K562 (cell line): Measurements from ENCODE around the gene NUMB. TPM values are rescaled to one million over a fixed set of nuclear protein-coding genes. Genes with fewer than 3 reads are reported as not detected.

Experiments
- ATAC-seq: fragments of 200-7000 bp; cut with Tn5 transposase; 3 replicates; pipeline ENCODE4 v1.9.1; 2020; ENCODE audit warnings: moderate library complexity
- BruUV-seq: library from RNA; stranded (reverse); fragments of 400-500 nt; replicated peaks from 2 replicates; lab custom pipeline; 2021; lab: Mats Ljungman, UMichigan
- CTCF ChIA-PET: fragments of 300-600 bp; formaldehyde crosslinking; extraction: SDS; loops from one replicate; lab custom pipeline; 2021; ENCODE audit warnings: low intra/inter-chr PET ratio; lab: Yijun Ruan, JAX
- POLR2A ChIA-PET: fragments of 300-600, 350-650 bp; sonication (Branson Sonifier 250); formaldehyde crosslinking; extraction: SDS; loops from one replicate; lab custom pipeline; 2021; ENCODE audit warnings: antibody characterized with exemption, inconsistent platforms; lab: Yijun Ruan, JAX
- DNase-seq, 4 experiments: peaks; one replicate each; pipeline versions ENCODE4 v3.0.0 to v3.0.0-alpha.2; 2011 to 2018; ENCODE audit warnings: low spot score in 3 of 4, mixed read lengths in 3 of 4; ENCODE audit errors: extremely low read depth in 1 of 4
- FAIRE-seq: peaks from 2 replicates; lab custom pipeline; 2011; peaks lifted over from hg19 to GRCh38; lab: Jason Lieb, UNC
- H2AFZ ChIP-seq: 2 replicates; pipeline ENCODE4 v1.6.0; 2011; ENCODE audit warnings: low read depth, low read length, control low read depth, inconsistent platforms
- H3K27ac ChIP-seq: fragments of 200-600 bp; 3 replicates; pipeline ENCODE4 v1.8.0; 2011; ENCODE audit warnings: low read depth, mild to moderate bottlenecking, control low read depth, inconsistent platforms, low read length, moderate library complexity, mixed read lengths; ENCODE audit errors: extremely low read depth
- H3K27me3 ChIP-seq, 2 experiments: fragments of 300-600 bp in 1 of 2; 2 replicates in 1 of 2; 3 replicates in 1 of 2; pipeline versions ENCODE4 v1.6.0 to v1.8.0; 2011; ENCODE audit warnings: inconsistent platforms in 2 of 2, low read length in 2 of 2, mild to moderate bottlenecking in 1 of 2, mixed read lengths in 1 of 2, moderate library complexity in 1 of 2; ENCODE audit not compliant: control insufficient read depth in 2 of 2, insufficient read depth in 2 of 2
- H3K36me3 ChIP-seq: fragments of 300-600 bp; 3 replicates; pipeline ENCODE4 v1.8.0; 2011; ENCODE audit warnings: mild to moderate bottlenecking, low read length, inconsistent platforms; ENCODE audit not compliant: control insufficient read depth, insufficient read depth
- H3K4me1 ChIP-seq, 2 experiments: fragments of 200-600 bp in 1 of 2; replicated peaks in 1 of 2; 2 replicates in 1 of 2; 3 replicates in 1 of 2; pipeline versions ENCODE4 v1.5.1 to v1.8.0; 2011; ENCODE audit warnings: inconsistent platforms in 2 of 2, low read length in 2 of 2, mild to moderate bottlenecking in 1 of 2, mixed read lengths in 1 of 2, moderate library complexity in 1 of 2; ENCODE audit not compliant: control insufficient read depth in 2 of 2, insufficient read depth in 2 of 2
- H3K4me2 ChIP-seq: 2 replicates; pipeline ENCODE4 v1.6.1; 2011; ENCODE audit warnings: low read length, control low read depth, inconsistent platforms, mixed read lengths; ENCODE audit not compliant: insufficient read depth
- H3K4me3 ChIP-seq: fragments of 200-600 bp; sonication (generic), shearing (Covaris generic); 2 replicates; pipeline ENCODE4 v1.5.1; 2016; ENCODE audit warnings: control low read depth, inconsistent platforms
- H3K79me2 ChIP-seq: fragments of 200-600 bp; 3 replicates; pipeline ENCODE4 v1.8.0; 2011; ENCODE audit warnings: low read length, inconsistent platforms; ENCODE audit not compliant: control insufficient read depth, insufficient read depth
- H3K9ac ChIP-seq, 2 experiments: 2 replicates each; pipeline versions ENCODE4 v1.6.0 to v1.6.1; 2011; ENCODE audit warnings: low read depth in 2 of 2, low read length in 2 of 2, control low read depth in 1 of 2, inconsistent platforms in 1 of 2, mild to moderate bottlenecking in 1 of 2, mixed read lengths in 1 of 2; ENCODE audit not compliant: insufficient read depth in 1 of 2
- H3K9me1 ChIP-seq: one replicate; pipeline ENCODE4 v1.6.0; 2011; ENCODE audit warnings: inconsistent platforms, mild to moderate bottlenecking, low read length, moderate library complexity; ENCODE audit not compliant: control insufficient read depth, insufficient read depth
- H3K9me3 ChIP-seq: replicated peaks from 2 replicates; pipeline ENCODE4 v1.5.1; 2011; ENCODE audit warnings: low read depth, low read length, inconsistent platforms; ENCODE audit not compliant: control insufficient read depth, insufficient read depth
- H4K20me1 ChIP-seq: replicated peaks from 2 replicates; pipeline ENCODE4 v1.6.1; 2011; ENCODE audit warnings: low read length, inconsistent platforms, mixed read lengths; ENCODE audit not compliant: control insufficient read depth, insufficient read depth
- CBFA2T2 ChIP-seq: fragments of 450-650 bp; conservative IDR thresholded peaks from 2 replicates; pipeline ENCODE4 v1.6.1; 2017; ENCODE audit warnings: mild to moderate bottlenecking
- FOXJ3 ChIP-seq: sonication (generic); formaldehyde crosslinking; IDR thresholded peaks from 2 replicates; pipeline ENCODE4 v1.4.0; 2020; ENCODE audit warnings: mild to moderate bottlenecking, missing genetic modification reagents
- KDM4B ChIP-seq, 2 experiments: fragments of 450-650 bp in 1 of 2; sonication (generic) in 1 of 2; IDR thresholded peaks; 2 replicates each; pipeline ENCODE4 v1.6.1; 2016 to 2017; ENCODE audit warnings: borderline replicate concordance in 2 of 2, antibody characterized with exemption in 1 of 2, low read depth in 1 of 2, mild to moderate bottlenecking in 1 of 2
- MAFF ChIP-seq: IDR thresholded peaks from 2 replicates; pipeline ENCODE4 v1.6.1; 2012; ENCODE audit warnings: low read length, improper control_type of control experiment
- MTA2 ChIP-seq: fragments of 450-650 bp; IDR thresholded peaks from 2 replicates; pipeline ENCODE4 v1.6.1; 2016; ENCODE audit warnings: low read depth
- PHF20 ChIP-seq: fragments of 450-650 bp; IDR thresholded peaks from 2 replicates; pipeline ENCODE4 v1.6.1; 2018; ENCODE audit not compliant: partially characterized antibody
- TBL1XR1 ChIP-seq, 2 experiments: IDR thresholded peaks; 2 replicates each; pipeline ENCODE4 v1.6.1; 2012; ENCODE audit warnings: improper control_type of control experiment in 2 of 2, low read length in 2 of 2, mild to moderate bottlenecking in 1 of 2
- ZNF224 ChIP-seq: sonication (generic); formaldehyde crosslinking; IDR thresholded peaks from 2 replicates; pipeline ENCODE4 v1.8.0; 2022; ENCODE audit warnings: mild to moderate bottlenecking, missing genetic modification reagents
- ZNF41 ChIP-seq: fragments of 250-450 bp; sonication (Bioruptor Pico); conservative IDR thresholded peaks from 2 replicates; pipeline ENCODE4 v1.4.0; 2020; ENCODE audit warnings: mild to moderate bottlenecking
- ZNF551 ChIP-seq: fragments of 250-450 bp; sonication (Bioruptor Pico); IDR thresholded peaks from 2 replicates; pipeline ENCODE4 v1.5.0; 2021; ENCODE audit warnings: mild to moderate bottlenecking, moderate library complexity
- WGBS: fragments of 100-300 bp; shearing (Covaris generic); methylation state at CpG from one replicate; pipeline ENCODE4 v1.1.6; 2016; ENCODE audit warnings: low coverage, mixed read lengths; ENCODE audit not compliant: insufficient coverage; ENCODE audit errors: missing lambda C conversion rate; 5-methylcytosine and 5-hydroxymethylcytosine counted together
- in situ Hi-C: fragments of 300-500 bp; cut with MboI; formaldehyde crosslinking; loops from 4 replicates; pipeline ENCODE4 v1.15.0; 2018; ENCODE audit warnings: inconsistent platforms, mixed read lengths
- intact Hi-C: fragments of 100-400 bp; cut with micrococcal nuclease; formaldehyde crosslinking; loops from 2 replicates; pipeline ENCODE4 v1.14.2; 2022
- polyA plus RNA-seq, 8 experiments: library from polyadenylated mRNA; depleted of rRNA in 4 of 8; stranded (reverse) in 5 of 8; unstranded in 3 of 8; fragments of >200 nt; fragmentation: Nextera tagmentation in 2 of 8; fragmentation: Illumina TruSeq in 1 of 8; extraction: Ambion mirVana in 2 of 8; extraction: Trizol in 1 of 8; gene quantifications; 2 replicates each; pipeline versions ENCODE4 v1.2.1 to v1.2.3, GENCODE V29; 2011 to 2014; ENCODE audit warnings: inconsistent platforms in 1 of 8, missing spikeins in 1 of 8
- total RNA-seq, 7 experiments: library from RNA; depleted of rRNA in 6 of 7; stranded (reverse); fragments of >200 nt in 6 of 7; fragmentation: Illumina TruSeq in 2 of 7; extraction: Trizol in 2 of 7; gene quantifications; 2 replicates each; pipeline versions ENCODE4 v1.2.1 to v1.2.3, GENCODE V29; 2011 to 2021; ENCODE audit warnings: low replicate concordance in 1 of 7
- TF ChIP-seq, protein P1 (sequence below): fragments of 450-650 bp; formaldehyde crosslinking; IDR thresholded peaks from 2 replicates; pipeline ENCODE4 v1.4.0; 2020; ENCODE audit warnings: mild to moderate bottlenecking, moderate library complexity
- TF ChIP-seq, protein P2 (sequence below): sonication (generic); formaldehyde crosslinking; IDR thresholded peaks from 2 replicates; pipeline ENCODE4 v1.4.0; 2020; ENCODE audit warnings: mild to moderate bottlenecking, missing genetic modification reagents
- TF ChIP-seq, protein P3 (sequence below): sonication (generic); formaldehyde crosslinking; IDR thresholded peaks from 2 replicates; pipeline ENCODE4 v1.8.0; 2022; ENCODE audit warnings: missing genetic modification reagents, mild to moderate bottlenecking, borderline replicate concordance

The NUMB gene
- total and polyA plus RNA-seq, 9 of the 15 experiments (the other 6 are each of a cell fraction or from before 2014, with no cell fraction given): 13.5 to 54.0 (median 32.3) TPM

DNA sequence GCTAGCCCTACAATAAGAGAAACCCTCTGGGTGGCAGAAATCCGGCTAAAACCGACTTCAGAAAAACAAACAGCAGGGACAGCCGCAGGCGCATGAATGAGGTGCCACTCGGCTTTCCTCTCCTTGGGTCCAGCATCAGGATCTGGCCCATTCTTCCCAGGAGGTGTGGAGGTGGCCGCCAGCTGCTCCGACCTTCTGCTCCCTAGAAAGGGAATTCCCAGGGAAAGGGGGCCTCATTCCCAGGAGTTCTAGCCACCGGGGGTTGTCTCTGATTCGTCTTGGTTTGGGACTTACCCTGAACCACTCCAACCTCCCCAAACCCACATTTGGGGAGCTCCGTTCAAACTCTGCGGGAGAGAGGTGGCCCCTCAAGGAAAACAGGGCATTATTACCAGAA is 208.0 kb downstream of the NUMB start:
- Histone ChIP-seq H3K9me1 (no peaks in the 10 kb centered on the region), H3K4me1 (peaks cover 9 to 35% of the 10 kb centered on the region in 2 experiments; a peak in 4 of 5 replicates), H3K27me3 (no peaks in the 10 kb centered on the region), H4K20me1 (no peaks in the 10 kb centered on the region), H3K36me3 (no peaks in the 10 kb centered on the region), H3K4me2 (no peak overlapping the region), H3K79me2 (no peaks in the 10 kb centered on the region), H3K9ac (no peak overlapping the region), H3K4me3 (no peak overlapping the region), H2AFZ (no peak overlapping the region), H3K27ac (no peak overlapping the region), H3K9me3 (no peaks in the 10 kb centered on the region)
- in situ Hi-C loops: no loop called here
- ChIA-PET POLR2A (no interaction called here), CTCF (no interaction called here)
- ATAC-seq: no peak
- TF ChIP-seq FOXJ3: no peak
- TF ChIP-seq TBL1XR1 (IDR thresholded peaks at IDR 0.05; ENCODE audit: low read length in 2 of 2): no peak
- TF ChIP-seq, protein P1, sequence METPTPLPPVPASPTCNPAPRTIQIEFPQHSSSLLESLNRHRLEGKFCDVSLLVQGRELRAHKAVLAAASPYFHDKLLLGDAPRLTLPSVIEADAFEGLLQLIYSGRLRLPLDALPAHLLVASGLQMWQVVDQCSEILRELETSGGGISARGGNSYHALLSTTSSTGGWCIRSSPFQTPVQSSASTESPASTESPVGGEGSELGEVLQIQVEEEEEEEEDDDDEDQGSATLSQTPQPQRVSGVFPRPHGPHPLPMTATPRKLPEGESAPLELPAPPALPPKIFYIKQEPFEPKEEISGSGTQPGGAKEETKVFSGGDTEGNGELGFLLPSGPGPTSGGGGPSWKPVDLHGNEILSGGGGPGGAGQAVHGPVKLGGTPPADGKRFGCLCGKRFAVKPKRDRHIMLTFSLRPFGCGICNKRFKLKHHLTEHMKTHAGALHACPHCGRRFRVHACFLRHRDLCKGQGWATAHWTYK (CRISPR knock-in tag): no peak
- TF ChIP-seq, protein P2, sequence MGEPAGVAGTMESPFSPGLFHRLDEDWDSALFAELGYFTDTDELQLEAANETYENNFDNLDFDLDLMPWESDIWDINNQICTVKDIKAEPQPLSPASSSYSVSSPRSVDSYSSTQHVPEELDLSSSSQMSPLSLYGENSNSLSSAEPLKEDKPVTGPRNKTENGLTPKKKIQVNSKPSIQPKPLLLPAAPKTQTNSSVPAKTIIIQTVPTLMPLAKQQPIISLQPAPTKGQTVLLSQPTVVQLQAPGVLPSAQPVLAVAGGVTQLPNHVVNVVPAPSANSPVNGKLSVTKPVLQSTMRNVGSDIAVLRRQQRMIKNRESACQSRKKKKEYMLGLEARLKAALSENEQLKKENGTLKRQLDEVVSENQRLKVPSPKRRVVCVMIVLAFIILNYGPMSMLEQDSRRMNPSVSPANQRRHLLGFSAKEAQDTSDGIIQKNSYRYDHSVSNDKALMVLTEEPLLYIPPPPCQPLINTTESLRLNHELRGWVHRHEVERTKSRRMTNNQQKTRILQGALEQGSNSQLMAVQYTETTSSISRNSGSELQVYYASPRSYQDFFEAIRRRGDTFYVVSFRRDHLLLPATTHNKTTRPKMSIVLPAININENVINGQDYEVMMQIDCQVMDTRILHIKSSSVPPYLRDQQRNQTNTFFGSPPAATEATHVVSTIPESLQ (CRISPR knock-in tag): no peak
- no peak for TF ChIP-seq ZNF41 (CRISPR knock-in tag)
- TF ChIP-seq MTA2: no peak
- no peak for TF ChIP-seq ZNF224 (CRISPR knock-in tag)
- TF ChIP-seq PHF20: no peak
- TF ChIP-seq, protein P3, sequence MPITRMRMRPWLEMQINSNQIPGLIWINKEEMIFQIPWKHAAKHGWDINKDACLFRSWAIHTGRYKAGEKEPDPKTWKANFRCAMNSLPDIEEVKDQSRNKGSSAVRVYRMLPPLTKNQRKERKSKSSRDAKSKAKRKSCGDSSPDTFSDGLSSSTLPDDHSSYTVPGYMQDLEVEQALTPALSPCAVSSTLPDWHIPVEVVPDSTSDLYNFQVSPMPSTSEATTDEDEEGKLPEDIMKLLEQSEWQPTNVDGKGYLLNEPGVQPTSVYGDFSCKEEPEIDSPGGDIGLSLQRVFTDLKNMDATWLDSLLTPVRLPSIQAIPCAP (CRISPR knock-in tag): no peak
- no peak for TF ChIP-seq KDM4B (IDR thresholded peaks at IDR 0.05; ENCODE audit: borderline replicate concordance in 2 of 2, low read depth in 1 of 2)
- TF ChIP-seq ZNF551 (CRISPR knock-in tag): no peak
- no peak for TF ChIP-seq MAFF
- no peak for TF ChIP-seq CBFA2T2
- FAIRE-seq: no peak
- no TSS peak for BruUV-seq
- DNase-seq: no peak
- WGBS: 49% methylated on average over 6 of the region's 11 CpGs
- intact Hi-C loops: no loop called here
